Measurements from ENCODE around the gene UGT1A4. TPM values are rescaled to one million over a fixed set of nuclear protein-coding genes. Genes with fewer than 3 reads are reported as not detected.

UGT1A4 gene
- total and polyA plus RNA-seq, 9 of the 15 experiments (the other 6 are each of a cell fraction or from before 2014, with no cell fraction given) = not detected

DNA sequence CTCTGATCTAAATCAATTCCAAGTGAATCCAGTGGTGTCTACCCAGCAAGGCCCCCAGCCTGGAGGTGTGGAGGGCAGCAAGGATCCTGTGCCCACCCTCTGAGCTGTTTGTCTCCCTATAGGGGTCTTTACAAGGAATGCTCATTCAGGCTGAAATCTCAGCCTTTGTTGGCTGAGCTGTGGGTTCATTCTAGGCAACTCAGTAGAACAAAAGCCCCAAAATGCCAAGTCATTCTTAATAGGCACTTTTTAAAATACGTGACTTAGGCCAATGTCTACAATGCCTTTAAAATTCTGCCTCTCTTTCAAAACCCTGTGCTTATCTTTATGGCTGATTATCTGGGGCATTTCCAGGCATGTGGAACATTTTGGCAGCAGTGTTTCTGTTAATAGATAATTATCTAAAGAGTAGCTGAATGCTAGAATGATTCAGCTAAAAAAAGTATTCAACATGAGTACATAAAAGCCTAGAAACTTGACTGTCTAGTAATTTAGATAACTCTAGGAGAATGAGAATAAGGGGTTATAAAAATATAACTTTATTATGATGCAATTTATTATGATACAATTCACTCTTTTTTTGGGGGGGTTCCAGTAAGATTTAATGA, 18.4 kb upstream of the UGT1A4 start (continued):
- TF ChIP-seq CBX8 (IDR thresholded peaks at IDR 0.05; ENCODE audit: borderline replicate concordance, extremely low read depth, low read depth, low read length, poor library complexity, severe bottlenecking) (no peak), U2AF1 (optimal IDR thresholded peaks at IDR 0.05; ENCODE audit: low read depth, low read length) (no peak), NR3C1 (CRISPR knock-in tag; IDR thresholded peaks at IDR 0.05) (no peak), POU5F1 (IDR thresholded peaks at IDR 0.05; ENCODE audit: borderline replicate concordance, low read depth, low read length, partially characterized antibody) (no peak), FOSL1 (tag; conservative IDR thresholded peaks at IDR 0.05) (peak; percentile 31; the same call in 1 of the 2 replicates), ZNF274 (IDR thresholded peaks at IDR 0.05; ENCODE audit: borderline replicate concordance, low read depth, low read length) (no peak), ZSCAN29 (IDR thresholded peaks at IDR 0.05) (no peak), MTA2 (IDR thresholded peaks at IDR 0.05; ENCODE audit: low read depth) (0 out of 2 replicates have a peak, but pooled peaks have one; percentile 30), ESRRB (CRISPR knock-in tag; IDR thresholded peaks at IDR 0.05; ENCODE audit: borderline replicate concordance) (no peak), SMAD1 (IDR thresholded peaks at IDR 0.05; ENCODE audit: low read depth, low read length, partially characterized antibody) (no peak), RBM22 (IDR thresholded peaks at IDR 0.05; ENCODE audit: low read depth, low read length, poor library complexity, severe bottlenecking) (no peak), HOMEZ (CRISPR knock-in tag; IDR thresholded peaks at IDR 0.05) (no peak), DDX20 (tag; IDR thresholded peaks at IDR 0.05; ENCODE audit: low read depth) (no peak), NFXL1 (CRISPR knock-in tag; IDR thresholded peaks at IDR 0.05) (no peak), RBBP5 (IDR thresholded peaks at IDR 0.05; ENCODE audit: borderline replicate concordance, insufficient read depth, low read length, poor library complexity, severe bottlenecking) (no peak)
- TF ChIP-seq, protein P1, sequence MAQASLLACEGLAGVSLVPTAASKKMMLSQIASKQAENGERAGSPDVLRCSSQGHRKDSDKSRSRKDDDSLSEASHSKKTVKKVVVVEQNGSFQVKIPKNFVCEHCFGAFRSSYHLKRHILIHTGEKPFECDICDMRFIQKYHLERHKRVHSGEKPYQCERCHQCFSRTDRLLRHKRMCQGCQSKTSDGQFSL (CRISPR knock-in tag; IDR thresholded peaks at IDR 0.05) = no peak
- TF ChIP-seq, protein P1 (tag; IDR thresholded peaks at IDR 0.05) = no peak
- TF ChIP-seq, protein P2, sequence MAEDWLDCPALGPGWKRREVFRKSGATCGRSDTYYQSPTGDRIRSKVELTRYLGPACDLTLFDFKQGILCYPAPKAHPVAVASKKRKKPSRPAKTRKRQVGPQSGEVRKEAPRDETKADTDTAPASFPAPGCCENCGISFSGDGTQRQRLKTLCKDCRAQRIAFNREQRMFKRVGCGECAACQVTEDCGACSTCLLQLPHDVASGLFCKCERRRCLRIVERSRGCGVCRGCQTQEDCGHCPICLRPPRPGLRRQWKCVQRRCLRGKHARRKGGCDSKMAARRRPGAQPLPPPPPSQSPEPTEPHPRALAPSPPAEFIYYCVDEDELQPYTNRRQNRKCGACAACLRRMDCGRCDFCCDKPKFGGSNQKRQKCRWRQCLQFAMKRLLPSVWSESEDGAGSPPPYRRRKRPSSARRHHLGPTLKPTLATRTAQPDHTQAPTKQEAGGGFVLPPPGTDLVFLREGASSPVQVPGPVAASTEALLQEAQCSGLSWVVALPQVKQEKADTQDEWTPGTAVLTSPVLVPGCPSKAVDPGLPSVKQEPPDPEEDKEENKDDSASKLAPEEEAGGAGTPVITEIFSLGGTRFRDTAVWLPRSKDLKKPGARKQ (CRISPR knock-in tag; IDR thresholded peaks at IDR 0.05) = no peak
- TF ChIP-seq, protein P3, sequence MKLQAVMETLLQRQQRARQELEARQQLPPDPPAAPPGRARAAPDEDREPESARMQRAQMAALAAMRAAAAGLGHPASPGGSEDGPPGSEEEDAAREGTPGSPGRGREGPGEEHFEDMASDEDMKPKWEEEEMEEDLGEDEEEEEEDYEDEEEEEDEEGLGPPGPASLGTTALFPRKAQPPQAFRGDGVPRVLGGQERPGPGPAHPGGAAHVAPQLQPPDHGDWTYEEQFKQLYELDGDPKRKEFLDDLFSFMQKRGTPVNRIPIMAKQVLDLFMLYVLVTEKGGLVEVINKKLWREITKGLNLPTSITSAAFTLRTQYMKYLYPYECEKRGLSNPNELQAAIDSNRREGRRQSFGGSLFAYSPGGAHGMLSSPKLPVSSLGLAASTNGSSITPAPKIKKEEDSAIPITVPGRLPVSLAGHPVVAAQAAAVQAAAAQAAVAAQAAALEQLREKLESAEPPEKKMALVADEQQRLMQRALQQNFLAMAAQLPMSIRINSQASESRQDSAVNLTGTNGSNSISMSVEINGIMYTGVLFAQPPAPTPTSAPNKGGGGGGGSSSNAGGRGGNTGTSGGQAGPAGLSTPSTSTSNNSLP (IDR thresholded peaks at IDR 0.05; ENCODE audit: borderline replicate concordance, low read depth, low read length) = no peak

Measured in K562 (cell line).